A549 (cell line): Measurements from ENCODE around the gene DCP2. TPM values are rescaled to one million over a fixed set of nuclear protein-coding genes. Genes with fewer than 3 reads are reported as not detected.

Source experiments
- ATAC-seq, 2 experiments: fragments of 200-7000 bp in 1 of 2; fragments of >200 bp in 1 of 2; cut with Nextera tagmentation in 1 of 2; cut with Tn5 transposase in 1 of 2; 3 replicates each; pipeline versions ENCODE4 v1.8.0 to v1.9.1; 2018 to 2020; ENCODE audit warnings: mild to moderate bottlenecking in 1 of 2, moderate library complexity in 1 of 2
- CTCF ChIA-PET: fragments of 300-600 bp; sonication (Branson Sonifier 250); formaldehyde crosslinking; extraction: SDS; loops from one replicate; lab custom pipeline; 2021; ENCODE audit warnings: antibody characterized with exemption, inconsistent platforms; lab: Yijun Ruan, JAX
- POLR2A ChIA-PET: fragments of 350-600 bp; formaldehyde crosslinking; extraction: SDS; loops from one replicate; lab custom pipeline; 2021; ENCODE audit warnings: antibody characterized with exemption, inconsistent platforms; lab: Yijun Ruan, JAX
- DNase-seq, 2 experiments: peaks; one replicate each; pipeline versions ENCODE4 v3.0.0 to v3.0.0-alpha.2; 2011 to 2016; ENCODE audit warnings: low read depth in 1 of 2, low spot score in 1 of 2
- FAIRE-seq: peaks from 2 replicates; lab custom pipeline; 2011; peaks lifted over from hg19 to GRCh38; lab: Jason Lieb, UNC
- H3K27ac ChIP-seq, 2 experiments: fragments of >200 bp; sonication (Bioruptor Twin); formaldehyde crosslinking; 3 replicates each; pipeline ENCODE4 v1.5.1; 2016 to 2017
- H3K4me1 ChIP-seq: fragments of >200 bp; sonication (Bioruptor Twin); formaldehyde crosslinking; 3 replicates; pipeline ENCODE4 v1.6.1; 2016
- H3K4me2 ChIP-seq: fragments of >200 bp; sonication (Bioruptor Twin); formaldehyde crosslinking; 3 replicates; pipeline ENCODE4 v1.6.1; 2016
- H3K4me3 ChIP-seq: fragments of >200 bp; sonication (Bioruptor Twin); formaldehyde crosslinking; 3 replicates; pipeline ENCODE4 v1.5.1; 2016
- H3K9me3 ChIP-seq: fragments of >200 bp; sonication (Bioruptor Twin); formaldehyde crosslinking; 3 replicates; pipeline ENCODE4 v1.6.1; 2016
- CBX8 ChIP-seq: fragments of 200-600 bp; sonication (generic); IDR thresholded peaks from 2 replicates; pipeline ENCODE4 v1.6.1; 2016
- CEBPB ChIP-seq, 2 experiments: fragments of >200 bp in 1 of 2; sonication (Bioruptor Twin) in 1 of 2; formaldehyde crosslinking in 1 of 2; IDR thresholded peaks; 2 replicates each; pipeline ENCODE4 v1.6.1; 2012 to 2016
- CHD2 ChIP-seq: fragments of 150-350 bp; IDR thresholded peaks from 2 replicates; pipeline ENCODE4 v1.6.1; 2014; ENCODE audit warnings: low read length; ENCODE audit not compliant: partially characterized antibody
- CHD4 ChIP-seq: fragments of 200-600 bp; sonication (generic); IDR thresholded peaks from 2 replicates; pipeline ENCODE4 v1.6.1; 2016; ENCODE audit warnings: antibody characterized with exemption, mild to moderate bottlenecking, borderline replicate concordance
- EHF ChIP-seq: fragments of 250-450 bp; sonication (Bioruptor Pico); IDR thresholded peaks from 2 replicates; pipeline ENCODE4 v1.5.0; 2020; ENCODE audit warnings: mild to moderate bottlenecking
- EHMT2 ChIP-seq: fragments of 200-600 bp; sonication (generic); IDR thresholded peaks from 2 replicates; pipeline ENCODE4 v1.6.1; 2016; ENCODE audit warnings: antibody characterized with exemption, low read depth, mild to moderate bottlenecking, moderate library complexity
- FOXS1 ChIP-seq: fragments of 250-450 bp; sonication (Bioruptor Pico); IDR thresholded peaks from 2 replicates; pipeline ENCODE4 v1.5.0; 2020; ENCODE audit warnings: mild to moderate bottlenecking, moderate library complexity
- GATA3 ChIP-seq: IDR thresholded peaks from 2 replicates; pipeline ENCODE4 v1.6.1; 2012; ENCODE audit warnings: borderline replicate concordance
- HES2 ChIP-seq: fragments of >200 bp; sonication (Bioruptor Twin); formaldehyde crosslinking; IDR thresholded peaks from 2 replicates; pipeline ENCODE4 v1.6.1; 2016
- JUNB ChIP-seq: fragments of >200 bp; sonication (Bioruptor Twin); formaldehyde crosslinking; IDR thresholded peaks from 2 replicates; pipeline ENCODE4 v1.6.1; 2016
- KDM1A ChIP-seq: fragments of 200-600 bp; sonication (generic); IDR thresholded peaks from 2 replicates; pipeline ENCODE4 v1.6.1; 2016; ENCODE audit warnings: low read depth, mild to moderate bottlenecking
- MAFK ChIP-seq: fragments of 450-650 bp; IDR thresholded peaks from 2 replicates; pipeline ENCODE4 v1.6.1; 2014; ENCODE audit not compliant: partially characterized antibody
- MYC ChIP-seq: IDR thresholded peaks from 2 replicates; pipeline ENCODE4 v1.6.1; 2012; ENCODE audit warnings: mild to moderate bottlenecking, inconsistent platforms, low read length, improper control_type of control experiment, borderline replicate concordance
- NR3C1 ChIP-seq: fragments of >200 bp; sonication (Bioruptor Twin); formaldehyde crosslinking; IDR thresholded peaks from 3 replicates; pipeline ENCODE4 v1.6.1; 2017
- POLR2A ChIP-seq: IDR thresholded peaks from 2 replicates; pipeline ENCODE4 v1.6.1; 2012; ENCODE audit warnings: mild to moderate bottlenecking, low read length
- POLR2AphosphoS2 ChIP-seq: conservative IDR thresholded peaks from 2 replicates; pipeline ENCODE4 v1.6.1; 2012; ENCODE audit warnings: low read length, improper control_type of control experiment, inconsistent platforms
- RAD21 ChIP-seq, 2 experiments: fragments of >200 bp in 1 of 2; sonication (Bioruptor Twin) in 1 of 2; formaldehyde crosslinking in 1 of 2; IDR thresholded peaks in 1 of 2; conservative IDR thresholded peaks in 1 of 2; 2 replicates in 1 of 2; 3 replicates in 1 of 2; pipeline ENCODE4 v1.6.1; 2012 to 2018; ENCODE audit warnings: inconsistent platforms in 1 of 2
- SMC3 ChIP-seq: fragments of >200 bp; sonication (Bioruptor Twin); formaldehyde crosslinking; IDR thresholded peaks from 3 replicates; pipeline ENCODE4 v1.6.1; 2018; ENCODE audit warnings: inconsistent platforms
- TP53 ChIP-seq: fragments of 250-450 bp; sonication (Bioruptor Pico); IDR thresholded peaks from 2 replicates; pipeline ENCODE4 v1.5.0; 2021; ENCODE audit warnings: mild to moderate bottlenecking, moderate library complexity
- USF2 ChIP-seq: fragments of 450-650 bp; IDR thresholded peaks from 2 replicates; pipeline ENCODE4 v1.6.1; 2014; ENCODE audit warnings: antibody characterized with exemption
- ZFP36 ChIP-seq: fragments of 450-650 bp; IDR thresholded peaks from 2 replicates; pipeline ENCODE4 v1.6.1; 2014; ENCODE audit warnings: borderline replicate concordance; ENCODE audit not compliant: partially characterized antibody
- ZNF302 ChIP-seq: fragments of 250-450 bp; sonication (Bioruptor Pico); IDR thresholded peaks from 2 replicates; pipeline ENCODE4 v1.9.0; 2021; ENCODE audit warnings: inconsistent platforms, mild to moderate bottlenecking, moderate library complexity
- WGBS: methylation state at CpG from one replicate; pipeline ENCODE4 v1.1.6; 2017; ENCODE audit errors: missing lambda C conversion rate; 5-methylcytosine and 5-hydroxymethylcytosine counted together
- polyA plus RNA-seq, 4 experiments: library from polyadenylated mRNA; depleted of rRNA in 3 of 4; stranded (reverse); fragments of >200 nt; fragmentation: RNase III in 1 of 4; extraction: RNeasy Plus Mini Kit Qiagen cat#74134 plus additional on column Dnase treatment in 1 of 4; gene quantifications; 2 replicates in 3 of 4; 3 replicates in 1 of 4; pipeline ENCODE4 v1.2.3, GENCODE V29; 2011 to 2017
- TF ChIP-seq, protein P1 (sequence below): IDR thresholded peaks from 2 replicates; pipeline ENCODE4 v1.6.1; 2012
- TF ChIP-seq, protein P2 (sequence below): fragments of 200-600 bp; sonication (generic); IDR thresholded peaks from 2 replicates; pipeline ENCODE4 v1.6.1; 2016; ENCODE audit warnings: antibody characterized with exemption, mild to moderate bottlenecking, moderate library complexity

The DCP2 gene
- polyA plus RNA-seq, 2 of the 4 experiments (the other 2 are of a cell fraction), result 7.2 to 16.1 TPM

GRCh38 chr5:113025596-113025995 is 49.0 kb downstream of the DCP2 start:
- no peak for DNase-seq
- 90% methylated on average over 4 of the region's 4 CpGs for WGBS
- ATAC-seq, result no peak
- Histone ChIP-seq H3K4me2 (no peak overlapping the region), H3K4me1 (peaks cover 3% of the 10 kb centered on the region; the same call in 2 of the 3 replicates), H3K27ac (no peak overlapping the region), H3K4me3 (no peak overlapping the region), H3K9me3 (no peaks in the 10 kb centered on the region)
- POLR2A ChIA-PET, result no interaction called here
- CTCF ChIA-PET, result interaction anchor here (1.5 kb wide), 1 partner anchor 30 kb away, joined by 10 read pairs; no protein-coding TSS in a partner anchor
- TF ChIP-seq USF2 (no peak), MYC (no peak), EHMT2 (no peak), FOXS1 (CRISPR knock-in tag) (no peak), GATA3 (no peak), CHD2 (no peak), POLR2AphosphoS2 (no peak), HES2 (no peak), CEBPB (IDR thresholded peaks at IDR 0.05) (no peak), POLR2A (no peak), ZFP36 (no peak), CBX8 (no peak), KDM1A (no peak), CHD4 (no peak), SMC3 (no peak), NR3C1 (no peak)
- TF ChIP-seq, protein P1, sequence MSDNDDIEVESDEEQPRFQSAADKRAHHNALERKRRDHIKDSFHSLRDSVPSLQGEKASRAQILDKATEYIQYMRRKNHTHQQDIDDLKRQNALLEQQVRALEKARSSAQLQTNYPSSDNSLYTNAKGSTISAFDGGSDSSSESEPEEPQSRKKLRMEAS, result no peak
- TF ChIP-seq, protein P2, sequence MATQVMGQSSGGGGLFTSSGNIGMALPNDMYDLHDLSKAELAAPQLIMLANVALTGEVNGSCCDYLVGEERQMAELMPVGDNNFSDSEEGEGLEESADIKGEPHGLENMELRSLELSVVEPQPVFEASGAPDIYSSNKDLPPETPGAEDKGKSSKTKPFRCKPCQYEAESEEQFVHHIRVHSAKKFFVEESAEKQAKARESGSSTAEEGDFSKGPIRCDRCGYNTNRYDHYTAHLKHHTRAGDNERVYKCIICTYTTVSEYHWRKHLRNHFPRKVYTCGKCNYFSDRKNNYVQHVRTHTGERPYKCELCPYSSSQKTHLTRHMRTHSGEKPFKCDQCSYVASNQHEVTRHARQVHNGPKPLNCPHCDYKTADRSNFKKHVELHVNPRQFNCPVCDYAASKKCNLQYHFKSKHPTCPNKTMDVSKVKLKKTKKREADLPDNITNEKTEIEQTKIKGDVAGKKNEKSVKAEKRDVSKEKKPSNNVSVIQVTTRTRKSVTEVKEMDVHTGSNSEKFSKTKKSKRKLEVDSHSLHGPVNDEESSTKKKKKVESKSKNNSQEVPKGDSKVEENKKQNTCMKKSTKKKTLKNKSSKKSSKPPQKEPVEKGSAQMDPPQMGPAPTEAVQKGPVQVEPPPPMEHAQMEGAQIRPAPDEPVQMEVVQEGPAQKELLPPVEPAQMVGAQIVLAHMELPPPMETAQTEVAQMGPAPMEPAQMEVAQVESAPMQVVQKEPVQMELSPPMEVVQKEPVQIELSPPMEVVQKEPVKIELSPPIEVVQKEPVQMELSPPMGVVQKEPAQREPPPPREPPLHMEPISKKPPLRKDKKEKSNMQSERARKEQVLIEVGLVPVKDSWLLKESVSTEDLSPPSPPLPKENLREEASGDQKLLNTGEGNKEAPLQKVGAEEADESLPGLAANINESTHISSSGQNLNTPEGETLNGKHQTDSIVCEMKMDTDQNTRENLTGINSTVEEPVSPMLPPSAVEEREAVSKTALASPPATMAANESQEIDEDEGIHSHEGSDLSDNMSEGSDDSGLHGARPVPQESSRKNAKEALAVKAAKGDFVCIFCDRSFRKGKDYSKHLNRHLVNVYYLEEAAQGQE, result no peak
- FAIRE-seq, result no peak

DNA sequence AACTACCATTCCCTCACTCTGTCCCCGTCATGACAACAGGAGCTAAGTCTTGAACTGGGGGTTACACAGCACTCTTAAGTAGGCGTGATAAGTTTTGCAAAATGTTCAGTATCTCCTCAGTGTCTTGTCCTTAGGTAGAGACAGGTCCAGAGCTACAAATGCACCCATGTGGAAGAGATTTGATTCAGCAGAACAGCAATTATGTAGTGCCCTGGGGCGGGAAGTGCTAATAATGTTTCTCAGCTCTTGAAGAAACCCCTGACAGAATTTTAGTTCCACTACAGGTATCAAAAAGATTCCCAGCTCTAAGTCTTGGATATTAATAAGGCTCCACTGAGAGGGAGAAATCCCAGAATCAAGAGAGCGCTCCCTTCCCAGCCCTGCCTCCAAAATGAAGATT is 49.6 kb downstream of the DCP2 start:
- CTCF ChIA-PET, result interaction anchor here (0.6 to 1.5 kb wide), 2 partner anchors 30 to 332 kb away, joined by 4 to 10 read pairs; no protein-coding TSS in a partner anchor
- Histone ChIP-seq H3K27ac (no peak overlapping the region), H3K4me2 (no peak overlapping the region), H3K4me3 (no peak overlapping the region), H3K4me1 (no peaks in the 10 kb centered on the region), H3K9me3 (no peaks in the 10 kb centered on the region)
- FAIRE-seq (no peak), ATAC-seq (no peak), DNase-seq (no peak)
- no peak for TF ChIP-seq MAFK
- TF ChIP-seq ZNF302 (CRISPR knock-in tag), result no peak
- TF ChIP-seq CEBPB (IDR thresholded peaks at IDR 0.05), result no peak
- no peak for TF ChIP-seq EHF (CRISPR knock-in tag)
- TF ChIP-seq TP53 (CRISPR knock-in tag), result no peak
- TF ChIP-seq RAD21 (conservative IDR thresholded peaks at IDR 0.05 in 1 of 2, IDR thresholded peaks at IDR 0.05 in 1 of 2), result no peak
- TF ChIP-seq USF2, result no peak
- TF ChIP-seq JUNB, result no peak
- POLR2A ChIA-PET, result no interaction called here
- 95% methylated on average over 4 of the region's 4 CpGs for whole genome bisulfite sequencing
